GM21381 (cell line): ENCODE data around the gene CACNB4.
A peak's percentile ranks its signal among the peaks of the same experiment; 100 is the strongest.

Experiments used
- ATAC-seq: cut with Tn5 transposase; IDR thresholded peaks from one replicate; pipeline ENCODE4 v1.9.1; 2021; ENCODE audit warnings: mild to moderate bottlenecking, moderate library complexity; ENCODE audit not compliant: unreplicated experiment

The CACNB4 gene

GRCh38 chr2:152054593-152054992 is 44.3 kb downstream of the CACNB4 start:
- ATAC-seq = no peak

- no peak for ATAC-seq
These were observed 47.4 kb downstream of the CACNB4 start for GRCh38 chr2:152051436-152051835.

GRCh38 chr2:152050915-152051314 is 47.9 kb downstream of the CACNB4 start:
- ATAC-seq = no peak

DNA sequence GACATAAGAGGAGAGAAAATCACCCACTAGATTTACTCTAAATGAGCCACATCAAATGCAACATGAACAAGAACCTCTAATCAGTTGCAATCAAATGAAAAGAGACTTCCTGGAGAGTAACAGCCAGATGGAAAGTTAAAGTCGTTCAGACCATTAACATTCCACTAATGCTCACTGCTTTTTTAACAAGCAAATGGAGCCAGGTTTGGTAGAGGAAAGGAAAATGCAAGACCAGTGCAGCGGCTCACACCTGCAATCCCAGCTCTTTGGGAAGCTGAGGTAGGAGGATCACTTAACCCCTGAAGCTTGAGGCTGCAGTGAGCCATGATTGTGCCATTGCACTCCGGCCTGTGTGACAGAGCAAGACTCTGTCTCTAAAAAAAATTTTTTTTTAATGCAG is 48.5 kb downstream of the CACNB4 start:
- ATAC-seq = no peak

DNA sequence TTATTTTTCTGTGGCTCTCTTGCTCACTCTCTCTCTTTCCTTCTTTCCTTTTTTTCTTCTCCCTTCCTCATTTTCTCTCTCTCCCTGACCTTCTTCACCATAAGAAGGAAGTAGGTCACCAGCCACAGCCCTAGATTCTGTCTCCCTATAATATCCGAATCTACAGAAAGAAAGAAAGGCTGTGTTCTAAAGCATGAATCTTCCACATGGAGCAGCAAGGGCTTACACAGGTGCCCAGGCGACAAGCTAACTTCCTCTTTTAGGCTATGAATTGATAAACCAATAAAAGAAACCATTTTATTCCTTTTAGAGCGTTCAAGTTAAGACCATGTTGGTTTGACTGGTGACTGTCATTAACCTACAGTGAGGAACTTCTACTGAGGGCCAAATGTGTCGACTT is 49.3 kb downstream of the CACNB4 start:
- ATAC-seq = no peak

- peak; percentile 30 for ATAC-seq
These were observed 50.9 kb downstream of the CACNB4 start for GRCh38 chr2:152047824-152048471.

DNA sequence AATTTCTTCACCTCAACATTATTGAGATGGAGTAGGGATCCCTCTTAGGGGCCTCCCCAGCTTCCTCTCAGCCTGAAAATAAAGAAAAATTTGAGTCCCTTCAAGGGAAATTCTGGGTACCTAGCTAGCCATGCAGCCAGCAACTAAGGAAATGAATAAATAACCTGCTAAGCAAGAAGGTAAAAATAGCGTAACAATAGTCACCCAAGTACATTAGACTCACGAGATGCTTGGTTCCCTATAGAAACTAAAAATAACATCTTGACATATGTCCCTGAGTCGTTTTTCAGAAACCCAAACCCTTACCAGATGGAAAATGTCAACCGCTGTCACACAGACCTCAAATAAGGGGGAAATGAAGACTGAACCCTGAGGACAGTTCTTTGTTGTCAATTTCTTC is 51.9 kb downstream of the CACNB4 start:
- ATAC-seq = peak; percentile 52

GRCh38 chr2:152042636-152043615 is 55.9 kb downstream of the CACNB4 start:
- no peak for ATAC-seq

DNA sequence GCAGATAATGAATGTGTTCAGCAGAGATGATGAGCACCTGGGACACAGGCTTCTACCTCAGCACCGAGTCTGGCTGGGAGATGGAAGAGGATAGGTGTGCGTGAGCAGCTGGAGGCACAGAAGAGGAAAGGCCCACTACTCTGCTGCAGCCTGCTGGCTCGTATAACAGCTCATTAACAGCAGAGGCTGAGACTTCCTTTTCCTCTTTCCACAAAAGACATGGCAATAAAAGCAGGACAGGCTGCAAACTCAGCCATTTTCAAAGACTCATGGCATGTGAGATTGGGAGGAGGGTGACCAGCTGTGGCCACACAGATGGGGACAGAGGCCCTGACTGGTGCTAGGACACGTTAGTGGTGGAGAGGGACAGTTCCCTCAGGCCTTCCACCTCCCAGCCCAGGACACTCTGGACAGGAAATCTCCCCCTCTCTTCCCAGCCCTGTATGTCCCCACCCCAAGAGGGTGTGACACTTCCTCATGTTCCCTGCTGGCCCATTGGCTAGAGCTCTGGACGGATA is 60.3 kb downstream of the CACNB4 start:
- ATAC-seq = no peak

- ATAC-seq = no peak
These were observed 61.0 kb downstream of the CACNB4 start for GRCh38 chr2:152037743-152038435.

GRCh38 chr2:152036611-152037469 is 62.0 kb downstream of the CACNB4 start:
- peak; percentile 75 for ATAC-seq

DNA sequence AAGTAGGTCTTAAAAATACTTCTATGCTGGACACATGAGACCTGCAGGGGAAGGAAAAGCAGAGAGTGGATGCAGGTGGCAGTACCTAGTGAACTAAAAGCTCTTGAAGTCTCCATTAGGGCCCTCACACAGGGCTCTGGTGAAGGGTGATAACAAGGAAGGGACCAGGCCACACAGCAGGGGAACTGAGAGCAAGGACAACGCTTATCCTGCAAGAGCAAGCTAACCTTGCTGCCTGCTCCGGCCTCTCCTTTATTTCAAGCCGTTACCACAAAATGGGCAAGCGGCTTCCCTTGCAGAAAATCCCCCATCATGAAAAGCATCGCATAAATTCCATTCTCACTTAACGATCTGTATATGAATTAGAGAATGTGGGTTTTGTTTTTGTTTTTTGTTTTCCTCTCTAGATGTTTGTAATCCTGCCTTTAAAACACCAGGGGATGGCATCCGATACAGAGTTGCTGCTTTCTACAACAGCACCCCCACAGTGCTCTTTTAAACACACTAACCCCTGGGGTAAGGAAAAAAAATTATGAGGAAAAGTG is 64.5 kb downstream of the CACNB4 start:
- no peak for ATAC-seq

DNA sequence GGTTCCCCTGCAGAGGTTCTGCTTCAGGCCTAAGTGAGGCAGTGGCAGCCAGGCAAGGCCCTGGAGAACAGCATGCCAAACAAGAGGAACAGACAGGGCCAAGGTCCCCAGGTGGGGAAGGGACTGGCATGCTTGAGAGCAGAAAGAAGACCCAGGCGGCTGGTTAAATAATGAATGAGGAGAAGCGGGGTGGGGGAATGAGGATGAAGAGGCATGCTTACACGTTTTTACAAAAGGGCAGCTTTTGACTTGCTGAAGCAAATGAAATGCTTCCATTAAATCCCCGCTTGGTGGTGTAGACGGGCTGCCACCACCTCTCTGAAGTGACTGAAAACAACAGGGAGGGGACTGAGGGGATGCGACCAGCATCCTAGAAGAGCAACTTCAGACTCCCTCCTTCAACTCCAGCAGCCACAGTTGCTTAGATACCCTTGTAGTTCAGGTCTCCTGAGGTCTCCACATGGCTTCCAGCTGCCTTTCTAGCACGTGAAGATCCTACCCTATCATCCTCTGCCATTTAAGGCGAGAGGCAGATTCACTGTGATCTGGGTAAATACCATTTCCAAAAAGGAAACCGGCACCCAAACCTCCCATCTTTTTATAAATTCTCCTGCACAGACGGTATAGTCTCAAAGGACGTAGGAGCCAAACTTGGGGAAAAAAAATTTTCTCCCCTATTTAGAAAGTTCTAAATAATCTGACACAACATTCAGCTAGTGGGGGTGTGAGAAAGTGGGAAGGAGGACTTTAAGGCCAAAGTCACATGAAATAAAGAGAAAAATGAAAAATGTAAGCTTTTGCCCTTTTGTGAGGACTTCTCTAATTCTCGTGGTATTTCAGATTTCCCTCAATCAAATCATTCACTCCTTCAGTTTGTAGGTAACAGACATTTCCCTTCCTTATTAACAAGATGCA is 65.6 kb downstream of the CACNB4 start:
- ATAC-seq = no peak

DNA sequence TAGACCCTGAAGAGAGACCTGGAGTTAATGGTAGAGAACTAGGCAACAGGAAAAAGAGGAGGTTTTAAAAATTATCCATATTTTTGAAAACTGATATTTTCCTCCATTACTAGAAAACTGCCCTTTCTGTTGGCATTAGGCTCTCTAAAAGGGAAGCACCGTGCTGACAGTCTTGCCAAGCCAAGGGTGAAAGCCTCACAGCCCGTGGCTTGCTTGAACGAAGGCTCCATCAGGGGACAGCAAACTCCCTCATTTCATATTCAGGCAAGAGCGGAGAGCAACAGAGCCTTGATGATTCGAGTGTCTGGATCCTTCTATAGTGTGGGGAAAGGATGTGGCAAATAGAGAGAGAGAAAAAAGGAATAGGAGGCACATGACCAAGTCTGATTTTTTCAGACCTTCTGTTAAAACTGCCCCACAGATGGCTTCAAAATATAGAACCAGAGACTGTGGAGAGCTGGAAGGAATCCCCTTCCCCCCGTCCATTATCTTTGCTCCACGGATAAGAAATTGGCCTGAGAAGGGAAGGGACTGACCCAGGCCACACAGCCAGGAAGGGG is 67.0 kb downstream of the CACNB4 start:
- ATAC-seq = no peak

GRCh38 chr2:152030596-152031328 is 68.1 kb downstream of the CACNB4 start:
- ATAC-seq = peak; percentile 47

DNA sequence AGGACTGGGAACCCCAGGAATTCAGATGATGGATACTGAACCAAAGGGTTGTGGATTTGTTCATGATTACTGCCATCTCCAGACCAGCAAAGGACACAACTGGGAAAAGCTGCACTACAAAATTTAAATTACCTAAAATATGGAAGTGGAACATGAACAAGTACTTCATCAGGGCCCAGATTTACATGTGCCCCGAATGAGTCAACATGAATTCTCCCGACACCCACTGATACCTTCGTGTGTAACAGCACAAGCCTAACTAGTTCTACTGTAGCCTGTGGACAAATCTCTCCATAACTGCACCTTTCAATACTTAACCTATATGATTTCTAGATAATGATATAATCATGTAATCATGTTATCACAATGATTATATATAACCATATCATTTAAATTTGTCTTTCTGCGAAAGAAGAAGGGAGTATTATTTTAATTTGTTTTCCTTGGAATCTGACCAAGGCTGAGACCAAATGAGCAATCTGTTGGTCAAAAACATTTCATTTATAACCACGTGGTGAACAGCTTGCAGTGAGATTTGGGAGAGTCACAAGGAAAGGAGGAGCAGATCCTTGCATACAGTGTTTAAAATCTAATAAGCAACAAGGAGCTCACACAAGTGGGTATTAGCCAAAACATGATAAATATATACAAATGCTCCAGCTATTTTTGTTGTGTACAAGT is 70.5 kb downstream of the CACNB4 start:
- no peak for ATAC-seq

DNA sequence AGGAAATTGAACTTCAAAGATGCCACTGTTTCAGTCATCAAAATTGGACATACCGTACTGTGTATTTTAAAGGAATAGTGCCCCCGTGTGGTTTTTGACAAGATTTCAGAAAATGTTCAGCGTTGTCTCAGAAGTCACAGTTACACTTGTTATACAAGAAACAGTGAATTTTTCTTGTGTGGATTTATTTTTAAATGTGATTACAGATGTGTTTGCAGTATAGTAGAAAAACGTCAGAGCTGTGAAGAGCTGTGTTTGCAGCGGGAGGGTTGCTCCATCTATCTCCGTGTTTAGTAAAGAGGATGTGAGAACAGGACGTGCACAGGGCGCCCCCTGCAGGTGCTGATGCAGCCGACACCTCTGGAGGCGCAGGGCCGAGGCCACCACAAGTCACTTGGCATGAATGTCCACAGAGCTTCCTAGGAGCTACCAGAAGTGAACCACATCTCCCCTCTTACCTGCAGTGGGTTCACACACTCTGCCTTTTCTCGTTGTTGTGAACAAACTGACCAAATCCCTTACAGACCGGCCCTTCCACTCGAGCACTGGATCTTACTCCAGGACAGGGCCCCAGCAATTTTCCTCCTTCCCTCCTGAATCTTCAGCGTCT is 73.1 kb downstream of the CACNB4 start:
- peak; percentile 87 for ATAC-seq
